Panc1 (cell line): ENCODE results near the gene GFM1. TPM values are rescaled to one million over a fixed set of nuclear protein-coding genes. Genes with fewer than 3 reads are reported as not detected.

Source experiments
- ATAC-seq: fragments of 200-7000 bp; cut with Tn5 transposase; 2 replicates; pipeline ENCODE4 v1.9.1; 2020; ENCODE audit warnings: mild to moderate bottlenecking, moderate library complexity
- BruUV-seq: library from RNA; stranded (reverse); fragments of 400-500 nt; replicated peaks from 2 replicates; lab custom pipeline; 2021; lab: Mats Ljungman, UMichigan
- CTCF ChIA-PET: fragments of 300-600 bp; sonication (Branson Sonifier 250); formaldehyde crosslinking; loops from one replicate; lab custom pipeline; 2022; ENCODE audit warnings: antibody characterized with exemption; lab: Charles Lee
- POLR2A ChIA-PET: fragments of 300-600 bp; sonication (Branson Sonifier 250); formaldehyde crosslinking; loops from one replicate; lab custom pipeline; 2022; ENCODE audit warnings: antibody characterized with exemption; lab: Charles Lee
- DNase-seq: peaks from one replicate; pipeline ENCODE4 v3.0.0-alpha.2; 2010; ENCODE audit warnings: low read depth, low spot score
- H3K27ac ChIP-seq: 2 replicates; pipeline ENCODE4 v1.5.1; 2011; ENCODE audit warnings: mild to moderate bottlenecking, low read length, inconsistent platforms
- H3K27me3 ChIP-seq: fragments of 200-500 bp; sonication (Bioruptor generic); 2 replicates; pipeline ENCODE4 v1.6.0; 2014; ENCODE audit warnings: low read length, inconsistent platforms; ENCODE audit not compliant: control insufficient read depth, insufficient read depth
- H3K36me3 ChIP-seq: fragments of 200-500 bp; sonication (Bioruptor generic); 2 replicates; pipeline ENCODE4 v1.5.1; 2014; ENCODE audit warnings: inconsistent platforms, mild to moderate bottlenecking, low read length, moderate library complexity; ENCODE audit not compliant: control insufficient read depth, insufficient read depth
- H3K4me1 ChIP-seq: 2 replicates; pipeline ENCODE4 v1.5.1; 2011; ENCODE audit warnings: inconsistent platforms, mild to moderate bottlenecking, low read length, moderate library complexity; ENCODE audit not compliant: control insufficient read depth, insufficient read depth
- H3K4me3 ChIP-seq, 2 experiments: 2 replicates each; pipeline ENCODE4 v1.5.1; 2011 to 2012; ENCODE audit warnings: low read depth in 2 of 2, low read length in 2 of 2, mild to moderate bottlenecking in 2 of 2, inconsistent platforms in 1 of 2, moderate library complexity in 1 of 2
- H3K9me3 ChIP-seq: fragments of 200-500 bp; sonication (Bioruptor generic); 2 replicates; pipeline ENCODE4 v1.5.1; 2014; ENCODE audit warnings: low read depth, mild to moderate bottlenecking, inconsistent platforms, low read length, moderate library complexity; ENCODE audit not compliant: control insufficient read depth, insufficient read depth
- POLR2AphosphoS5 ChIP-seq: IDR thresholded peaks from 2 replicates; pipeline ENCODE4 v1.6.1; 2012; ENCODE audit warnings: mild to moderate bottlenecking, low read depth, low read length, moderate library complexity
- SIN3A ChIP-seq: IDR thresholded peaks from 2 replicates; pipeline ENCODE4 v1.6.1; 2012; ENCODE audit warnings: low read depth, mild to moderate bottlenecking, low read length, moderate library complexity, borderline replicate concordance; ENCODE audit not compliant: insufficient read depth
- TCF7L2 ChIP-seq: IDR thresholded peaks from 2 replicates; pipeline ENCODE4 v1.6.1; 2011; ENCODE audit warnings: mild to moderate bottlenecking, low read depth, low read length, inconsistent platforms
- in situ Hi-C: cut with HindIII; loops from 2 replicates; pipeline ENCODE4 v1.10.0; 2016; ENCODE audit warnings: low sequenced_read_pairs, low pct_unique_long_range_greater_than_20kb
- intact Hi-C: fragments of 100-400 bp; cut with micrococcal nuclease; formaldehyde crosslinking; loops from one replicate; pipeline ENCODE4 v1.10.0; 2022; ENCODE audit not compliant: unreplicated experiment
- total RNA-seq: library from RNA; stranded (reverse); gene quantifications from one replicate; pipeline ENCODE4 v1.2.1, GENCODE V29; 2021; ENCODE audit not compliant: unreplicated experiment
- TF ChIP-seq, protein P1 (sequence below): fragments of 450-650 bp; IDR thresholded peaks from 2 replicates; pipeline ENCODE4 v1.5.1; 2017; ENCODE audit warnings: mild to moderate bottlenecking
- TF ChIP-seq, protein P2 (sequence below), 2 experiments: IDR thresholded peaks; 2 replicates each; pipeline ENCODE4 v1.6.1; 2011 to 2012; ENCODE audit warnings: low read depth in 2 of 2, control low read depth in 1 of 2, low read length in 1 of 2, mild to moderate bottlenecking in 1 of 2, moderate library complexity in 1 of 2; ENCODE audit not compliant: insufficient read depth in 1 of 2

GFM1 gene
- total RNA-seq, 1 experiment from 2014 or later = 59.3 TPM

DNA sequence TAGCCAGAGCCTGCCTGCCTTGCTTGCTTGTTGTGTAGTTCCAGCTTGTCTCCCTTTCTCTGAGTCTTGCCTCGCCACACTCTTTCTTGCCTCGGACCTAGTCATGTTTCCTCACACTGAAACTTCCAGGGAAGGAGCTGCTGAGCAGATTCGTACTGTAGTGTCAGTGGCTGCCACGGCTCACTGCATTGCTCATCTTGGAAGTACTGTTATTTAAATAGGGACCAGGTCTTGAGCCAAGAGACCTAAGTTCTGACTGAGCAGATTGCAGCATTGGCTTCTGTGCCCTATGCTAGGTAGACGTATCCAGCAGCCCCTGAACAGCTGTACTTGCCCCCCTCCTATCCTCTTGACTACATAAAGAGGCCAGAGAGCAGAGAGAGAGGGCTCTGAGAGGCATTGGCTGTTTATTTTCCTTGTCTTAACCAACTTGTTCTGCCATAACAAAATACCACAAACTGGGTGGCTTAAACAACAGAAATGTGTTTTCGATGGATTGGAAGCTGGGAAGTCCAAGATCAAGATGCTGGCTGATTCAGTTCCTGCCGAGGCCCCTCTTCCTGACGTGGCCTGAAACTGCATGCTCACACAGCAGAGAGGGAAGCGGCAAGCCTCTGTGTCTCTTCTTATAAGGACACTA is 93.8 kb downstream of the GFM1 start:
- H3K4me1 ChIP-seq = no peaks in the 10 kb centered on the region
- H3K27me3 ChIP-seq = no peaks in the 10 kb centered on the region
- no peak for DNase-seq
- peaks cover 5% of the 10 kb centered on the region; the same call in 1 of the 2 replicates for H3K9me3 ChIP-seq
- POLR2A ChIA-PET = no interaction called here
- in situ Hi-C loops (no loop called here), intact Hi-C loops (no loop called here)
- BruUV-seq = no TSS peak
- no peak overlapping the region for H3K27ac ChIP-seq
- H3K36me3 ChIP-seq = no peaks in the 10 kb centered on the region
- no peak for ATAC-seq
- no peak overlapping the region for H3K4me3 ChIP-seq
- TF ChIP-seq, protein P1, sequence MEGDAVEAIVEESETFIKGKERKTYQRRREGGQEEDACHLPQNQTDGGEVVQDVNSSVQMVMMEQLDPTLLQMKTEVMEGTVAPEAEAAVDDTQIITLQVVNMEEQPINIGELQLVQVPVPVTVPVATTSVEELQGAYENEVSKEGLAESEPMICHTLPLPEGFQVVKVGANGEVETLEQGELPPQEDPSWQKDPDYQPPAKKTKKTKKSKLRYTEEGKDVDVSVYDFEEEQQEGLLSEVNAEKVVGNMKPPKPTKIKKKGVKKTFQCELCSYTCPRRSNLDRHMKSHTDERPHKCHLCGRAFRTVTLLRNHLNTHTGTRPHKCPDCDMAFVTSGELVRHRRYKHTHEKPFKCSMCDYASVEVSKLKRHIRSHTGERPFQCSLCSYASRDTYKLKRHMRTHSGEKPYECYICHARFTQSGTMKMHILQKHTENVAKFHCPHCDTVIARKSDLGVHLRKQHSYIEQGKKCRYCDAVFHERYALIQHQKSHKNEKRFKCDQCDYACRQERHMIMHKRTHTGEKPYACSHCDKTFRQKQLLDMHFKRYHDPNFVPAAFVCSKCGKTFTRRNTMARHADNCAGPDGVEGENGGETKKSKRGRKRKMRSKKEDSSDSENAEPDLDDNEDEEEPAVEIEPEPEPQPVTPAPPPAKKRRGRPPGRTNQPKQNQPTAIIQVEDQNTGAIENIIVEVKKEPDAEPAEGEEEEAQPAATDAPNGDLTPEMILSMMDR = no peak
- no peak for TF ChIP-seq POLR2AphosphoS5
- TF ChIP-seq, protein P2, sequence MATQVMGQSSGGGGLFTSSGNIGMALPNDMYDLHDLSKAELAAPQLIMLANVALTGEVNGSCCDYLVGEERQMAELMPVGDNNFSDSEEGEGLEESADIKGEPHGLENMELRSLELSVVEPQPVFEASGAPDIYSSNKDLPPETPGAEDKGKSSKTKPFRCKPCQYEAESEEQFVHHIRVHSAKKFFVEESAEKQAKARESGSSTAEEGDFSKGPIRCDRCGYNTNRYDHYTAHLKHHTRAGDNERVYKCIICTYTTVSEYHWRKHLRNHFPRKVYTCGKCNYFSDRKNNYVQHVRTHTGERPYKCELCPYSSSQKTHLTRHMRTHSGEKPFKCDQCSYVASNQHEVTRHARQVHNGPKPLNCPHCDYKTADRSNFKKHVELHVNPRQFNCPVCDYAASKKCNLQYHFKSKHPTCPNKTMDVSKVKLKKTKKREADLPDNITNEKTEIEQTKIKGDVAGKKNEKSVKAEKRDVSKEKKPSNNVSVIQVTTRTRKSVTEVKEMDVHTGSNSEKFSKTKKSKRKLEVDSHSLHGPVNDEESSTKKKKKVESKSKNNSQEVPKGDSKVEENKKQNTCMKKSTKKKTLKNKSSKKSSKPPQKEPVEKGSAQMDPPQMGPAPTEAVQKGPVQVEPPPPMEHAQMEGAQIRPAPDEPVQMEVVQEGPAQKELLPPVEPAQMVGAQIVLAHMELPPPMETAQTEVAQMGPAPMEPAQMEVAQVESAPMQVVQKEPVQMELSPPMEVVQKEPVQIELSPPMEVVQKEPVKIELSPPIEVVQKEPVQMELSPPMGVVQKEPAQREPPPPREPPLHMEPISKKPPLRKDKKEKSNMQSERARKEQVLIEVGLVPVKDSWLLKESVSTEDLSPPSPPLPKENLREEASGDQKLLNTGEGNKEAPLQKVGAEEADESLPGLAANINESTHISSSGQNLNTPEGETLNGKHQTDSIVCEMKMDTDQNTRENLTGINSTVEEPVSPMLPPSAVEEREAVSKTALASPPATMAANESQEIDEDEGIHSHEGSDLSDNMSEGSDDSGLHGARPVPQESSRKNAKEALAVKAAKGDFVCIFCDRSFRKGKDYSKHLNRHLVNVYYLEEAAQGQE (IDR thresholded peaks at IDR 0.05; ENCODE audit: insufficient read depth in 1 of 2, low read depth in 2 of 2, low read length in 1 of 2) = no peak
- CTCF ChIA-PET = no interaction called here

DNA sequence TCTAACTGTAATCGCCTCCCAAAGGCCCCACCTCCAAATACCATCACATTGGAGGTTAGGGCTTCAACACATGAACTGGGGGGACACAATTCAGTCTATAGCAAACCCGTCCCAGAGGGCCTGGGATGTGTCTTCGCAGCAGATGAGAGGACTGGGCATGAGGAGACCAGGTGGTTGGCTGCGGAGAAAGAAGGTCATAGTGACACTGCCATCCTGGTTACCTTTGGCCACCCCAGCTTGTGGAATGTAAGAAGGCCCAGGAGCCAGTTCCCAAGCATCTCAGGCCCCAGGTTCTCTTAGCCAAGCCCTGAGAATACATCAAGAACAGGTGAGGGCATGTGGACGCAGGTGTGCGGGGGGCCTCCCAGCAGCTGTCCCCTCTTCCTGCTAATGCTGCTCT is 94.3 kb downstream of the GFM1 start:
- DNase-seq (no peak), ATAC-seq (no peak)
- Histone ChIP-seq H3K9me3 (peaks cover 5% of the 10 kb centered on the region; the same call in 1 of the 2 replicates), H3K27me3 (no peaks in the 10 kb centered on the region), H3K36me3 (no peaks in the 10 kb centered on the region), H3K27ac (no peak overlapping the region), H3K4me1 (no peaks in the 10 kb centered on the region), H3K4me3 (no peak overlapping the region)
- in situ Hi-C loops = no loop called here
- POLR2A ChIA-PET = no interaction called here
- intact Hi-C loops = no loop called here
- TF ChIP-seq, protein P1 = no peak
- no peak for TF ChIP-seq POLR2AphosphoS5
- no peak for TF ChIP-seq SIN3A
- TF ChIP-seq TCF7L2 = no peak
- TF ChIP-seq, protein P2 (IDR thresholded peaks at IDR 0.05; ENCODE audit: insufficient read depth in 1 of 2, low read depth in 2 of 2, low read length in 1 of 2) = no peak
- BruUV-seq = no TSS peak
- CTCF ChIA-PET = no interaction called here
